SK-N-SH treated with all-trans-retinoic acid at 6 μM for 48 hours (cell line): ENCODE data around the gene MUC21.

Experiments
- ISL1 ChIP-seq: fragments of 250-450 bp; sonication (Bioruptor Pico); IDR thresholded peaks from 2 replicates; pipeline ENCODE4 v2.1.2; 2022; ENCODE audit warnings: mild to moderate bottlenecking, moderate library complexity
- PATZ1 ChIP-seq: fragments of 250-450 bp; sonication (Bioruptor Pico); IDR thresholded peaks from 2 replicates; pipeline ENCODE4 v1.8.0; 2020; ENCODE audit warnings: mild to moderate bottlenecking, moderate library complexity, borderline replicate concordance
- RARB ChIP-seq: fragments of 250-450 bp; sonication (Bioruptor Pico); IDR thresholded peaks from 2 replicates; pipeline ENCODE4 v1.8.0; 2021; ENCODE audit warnings: mild to moderate bottlenecking, moderate library complexity
- TCF4 ChIP-seq: fragments of 250-450 bp; sonication (Bioruptor Pico); IDR thresholded peaks from 2 replicates; pipeline ENCODE4 v1.8.0; 2021; ENCODE audit warnings: mild to moderate bottlenecking, moderate library complexity, borderline replicate concordance
- ZFP3 ChIP-seq: fragments of 250-450 bp; sonication (Bioruptor Pico); IDR thresholded peaks from 2 replicates; pipeline ENCODE4 v1.5.0; 2020; ENCODE audit warnings: mild to moderate bottlenecking, moderate library complexity
- ZNF70 ChIP-seq: fragments of 450-650 bp; formaldehyde crosslinking; IDR thresholded peaks from 2 replicates; pipeline ENCODE4 v1.5.0; 2020; ENCODE audit warnings: mild to moderate bottlenecking, moderate library complexity

GRCh38 chr6:31016659-31017299 is 33.3 kb downstream of the MUC21 start:
- TF ChIP-seq ISL1 (CRISPR knock-in tag) (no peak), TCF4 (CRISPR knock-in tag) (no peak), ZFP3 (no peak), RARB (no peak), ZNF70 (no peak), PATZ1 (CRISPR knock-in tag) (no peak)
